Mesenchymal stem cell (in vitro differentiated cells and primary cell): ENCODE results near the gene GNLY.

Source experiments
- DNase-seq: peaks from one replicate; pipeline ENCODE4 v3.0.0-alpha.2; 2013
- H2AFZ ChIP-seq: one replicate; pipeline ENCODE4 v1.6.1; 2013; ENCODE audit warnings: low read depth, mild to moderate bottlenecking, control low read depth, inconsistent platforms, low read length, moderate library complexity
- H2AK5ac ChIP-seq: 2 replicates; pipeline ENCODE4 v1.6.1; 2013; ENCODE audit warnings: low read length, moderate library complexity, mild to moderate bottlenecking, inconsistent platforms; ENCODE audit not compliant: severe bottlenecking
- H2BK120ac ChIP-seq: one replicate; pipeline ENCODE4 v1.6.1; 2013; ENCODE audit warnings: low read depth, mild to moderate bottlenecking, inconsistent platforms, low read length, moderate library complexity
- H2BK12ac ChIP-seq, 2 experiments: one replicate each; pipeline ENCODE4 v1.6.1; 2013; ENCODE audit warnings: inconsistent platforms in 2 of 2, low read length in 2 of 2, mild to moderate bottlenecking in 2 of 2, moderate library complexity in 2 of 2, control low read depth in 1 of 2
- H2BK15ac ChIP-seq: one replicate; pipeline ENCODE4 v1.6.1; 2013; ENCODE audit warnings: mild to moderate bottlenecking, low read depth, inconsistent platforms; ENCODE audit not compliant: poor library complexity, severe bottlenecking
- H2BK5ac ChIP-seq: 2 replicates; pipeline ENCODE4 v1.6.1; 2013; ENCODE audit warnings: low read depth, mild to moderate bottlenecking, low read length, control low read depth, inconsistent platforms; ENCODE audit not compliant: poor library complexity, severe bottlenecking
- H3K14ac ChIP-seq, 2 experiments: one replicate each; pipeline ENCODE4 v1.6.1; 2013; ENCODE audit warnings: inconsistent platforms in 2 of 2, low read length in 2 of 2, control low read depth in 1 of 2, mild to moderate bottlenecking in 1 of 2, moderate library complexity in 1 of 2
- H3K18ac ChIP-seq, 2 experiments: one replicate each; pipeline ENCODE4 v1.6.1; 2013; ENCODE audit warnings: inconsistent platforms in 2 of 2, low read length in 2 of 2, control low read depth in 1 of 2, low read depth in 1 of 2, mild to moderate bottlenecking in 1 of 2
- H3K23ac ChIP-seq, 2 experiments: one replicate each; pipeline ENCODE4 v1.6.1; 2013; ENCODE audit warnings: inconsistent platforms in 2 of 2, low read length in 2 of 2, mild to moderate bottlenecking in 2 of 2, moderate library complexity in 2 of 2, control low read depth in 1 of 2
- H3K27ac ChIP-seq: 2 replicates; pipeline ENCODE4 v1.5.1; 2013; ENCODE audit warnings: mild to moderate bottlenecking, moderate library complexity, low read length, control low read depth, inconsistent platforms; ENCODE audit not compliant: poor library complexity, severe bottlenecking
- H3K27me3 ChIP-seq, 2 experiments: 2 replicates each; pipeline versions ENCODE4 v1.6.1 to v1.7.0; 2013; ENCODE audit warnings: low read length in 2 of 2, mild to moderate bottlenecking in 2 of 2, moderate library complexity in 2 of 2, control low read depth in 1 of 2, inconsistent platforms in 1 of 2; ENCODE audit not compliant: control insufficient read depth in 1 of 2, insufficient read depth in 1 of 2
- H3K36me3 ChIP-seq, 2 experiments: 2 replicates each; pipeline versions ENCODE4 v1.6.1 to v1.7.0; 2013; ENCODE audit warnings: low read length in 2 of 2, control low read depth in 1 of 2, inconsistent platforms in 1 of 2, low read depth in 1 of 2, mild to moderate bottlenecking in 1 of 2; ENCODE audit not compliant: insufficient read depth in 2 of 2, control insufficient read depth in 1 of 2
- H3K4ac ChIP-seq, 2 experiments: one replicate each; pipeline ENCODE4 v1.6.1; 2013; ENCODE audit warnings: inconsistent platforms in 2 of 2, low read length in 2 of 2, mild to moderate bottlenecking in 2 of 2, moderate library complexity in 2 of 2, control low read depth in 1 of 2, low read depth in 1 of 2
- H3K4me1 ChIP-seq: 2 replicates; pipeline ENCODE4 v1.6.1; 2013; ENCODE audit warnings: low read depth, low read length, control low read depth; ENCODE audit not compliant: control insufficient read depth, insufficient read depth
- H3K4me2 ChIP-seq: 2 replicates; pipeline ENCODE4 v1.6.1; 2013; ENCODE audit warnings: low read length, mild to moderate bottlenecking, inconsistent platforms; ENCODE audit not compliant: poor library complexity, severe bottlenecking
- H3K4me3 ChIP-seq, 2 experiments: 2 replicates each; pipeline versions ENCODE4 v1.5.1 to v1.7.0; 2013; ENCODE audit warnings: low read length in 2 of 2, mild to moderate bottlenecking in 2 of 2, control low read depth in 1 of 2, low read depth in 1 of 2; ENCODE audit not compliant: insufficient read depth in 1 of 2
- H3K79me1 ChIP-seq: replicated peaks from 2 replicates; pipeline ENCODE4 v1.6.1; 2013; ENCODE audit warnings: mild to moderate bottlenecking, control low read depth, low read length, inconsistent platforms; ENCODE audit not compliant: poor library complexity, severe bottlenecking
- H3K9ac ChIP-seq: 2 replicates; pipeline ENCODE4 v1.7.0; 2013; ENCODE audit warnings: mild to moderate bottlenecking, low read length, moderate library complexity
- H3K9me3 ChIP-seq: 2 replicates; pipeline ENCODE4 v1.7.0; 2013; ENCODE audit warnings: mild to moderate bottlenecking, low read length; ENCODE audit not compliant: control insufficient read depth
- H4K8ac ChIP-seq: one replicate; pipeline ENCODE4 v1.6.1; 2013; ENCODE audit warnings: inconsistent platforms, mild to moderate bottlenecking, low read length, moderate library complexity
- H4K91ac ChIP-seq: one replicate; pipeline ENCODE4 v1.6.1; 2013; ENCODE audit warnings: mild to moderate bottlenecking, low read length, inconsistent platforms
- WGBS: methylation state at CpG from one replicate; pipeline ENCODE4 v1.1.7; 2013; ENCODE audit warnings: mixed read lengths; 5-methylcytosine and 5-hydroxymethylcytosine counted together

The GNLY gene

DNA sequence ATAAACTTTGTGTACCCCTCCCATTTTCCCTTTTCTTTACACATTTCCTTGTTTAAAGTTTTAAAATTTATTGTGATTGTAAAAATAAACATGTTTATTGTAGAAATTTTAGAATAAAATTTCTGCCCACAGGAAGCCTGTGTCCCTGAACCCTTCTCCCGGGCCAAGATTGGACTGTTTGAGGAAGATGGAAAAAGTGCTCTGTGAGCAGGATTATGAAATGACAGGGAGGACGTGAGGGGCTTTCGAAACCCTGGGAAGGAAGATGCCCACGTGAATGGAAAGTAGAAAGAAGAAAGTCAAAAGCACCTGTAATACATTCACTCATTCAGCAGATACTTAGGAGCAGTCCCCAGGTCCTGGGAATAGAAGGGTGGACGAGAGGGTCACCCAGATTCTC, 34.2 kb downstream of the GNLY start:
- Histone ChIP-seq H3K27ac (no peak overlapping the region), H3K4me1 (no peaks in the 10 kb centered on the region), H3K18ac (no peak overlapping the region), H3K4ac (no peak overlapping the region), H3K79me1 (no peaks in the 10 kb centered on the region), H3K9ac (no peak overlapping the region), H2AFZ (no peak overlapping the region), H2BK12ac (no peak overlapping the region), H3K4me2 (no peak overlapping the region), H3K36me3 (no peaks in the 10 kb centered on the region), H4K8ac (no peak overlapping the region), H3K9me3 (no peaks in the 10 kb centered on the region), H2AK5ac (no peak overlapping the region), H3K14ac (no peak overlapping the region), H3K27me3 (peaks cover 4 to 17% of the 10 kb centered on the region in 2 experiments), H3K23ac (no peak overlapping the region), H3K4me3 (no peak overlapping the region), H2BK5ac (no peak overlapping the region), H2BK120ac (no peak overlapping the region), H2BK15ac (no peak overlapping the region), H4K91ac (no peak overlapping the region)
- whole genome bisulfite sequencing, result 100% methylated on average over 1 of the region's 5 CpGs
- no peak for DNase-seq

DNA sequence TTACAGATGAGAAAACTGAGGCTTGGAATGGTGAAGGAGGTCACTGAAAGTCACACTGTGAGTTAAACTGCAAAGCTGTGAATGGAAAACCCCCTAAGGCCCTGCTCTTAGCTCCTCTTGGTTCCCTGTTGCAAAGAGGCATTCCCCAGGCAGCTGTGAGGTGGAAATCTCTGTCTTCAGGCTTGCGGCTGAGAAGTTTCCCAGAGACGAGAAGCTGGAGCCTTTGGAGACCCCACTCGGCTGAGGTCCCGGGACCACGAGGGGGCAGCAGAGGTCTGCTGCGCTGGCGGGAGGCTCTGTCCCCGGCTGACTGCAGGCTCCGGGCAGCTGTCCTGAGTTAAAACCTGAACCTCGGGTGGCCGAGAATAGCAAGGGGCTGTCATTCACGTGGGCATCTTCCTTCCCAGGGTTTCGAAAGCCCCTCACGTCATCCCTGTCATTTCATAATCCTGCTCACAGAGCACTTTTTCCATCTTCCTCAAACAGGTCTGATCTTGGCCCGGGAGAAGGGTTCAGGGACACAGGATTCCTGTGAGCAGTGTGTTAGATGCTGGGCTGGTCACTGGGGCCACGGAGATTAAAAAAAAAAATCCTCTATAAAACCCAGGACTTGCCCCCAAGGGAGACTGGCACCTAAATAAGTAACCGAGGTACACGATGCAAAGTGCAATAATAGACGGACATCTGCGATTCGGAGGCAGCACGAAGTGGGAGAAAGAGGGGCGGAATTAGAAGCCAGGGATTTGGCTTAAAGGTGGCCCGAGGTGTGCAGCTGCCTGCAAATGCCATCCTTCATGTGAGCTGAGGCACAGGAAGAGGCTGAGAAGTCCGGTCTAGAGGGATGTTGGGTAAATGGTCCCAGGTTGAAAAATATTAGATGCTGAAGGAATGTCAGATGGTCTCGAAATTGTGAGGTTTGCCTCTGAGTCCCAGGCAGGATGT, 35.0 kb downstream of the GNLY start:
- Histone ChIP-seq H3K36me3 (no peaks in the 10 kb centered on the region), H3K14ac (no peak overlapping the region), H2BK12ac (peak overlapping the region in 1 of 2 experiments; percentile 29), H2BK15ac (no peak overlapping the region), H3K27ac (no peak overlapping the region), H3K9me3 (no peaks in the 10 kb centered on the region), H3K18ac (no peak overlapping the region), H4K8ac (no peak overlapping the region), H2BK120ac (no peak overlapping the region), H3K79me1 (no peaks in the 10 kb centered on the region), H3K4ac (no peak overlapping the region), H2AFZ (no peak overlapping the region), H2BK5ac (no peak overlapping the region), H3K27me3 (peaks cover 4 to 17% of the 10 kb centered on the region in 2 experiments), H3K4me3 (no peak overlapping the region), H2AK5ac (no peak overlapping the region), H3K9ac (no peak overlapping the region), H4K91ac (no peak overlapping the region), H3K23ac (no peak overlapping the region), H3K4me2 (no peak overlapping the region), H3K4me1 (no peaks in the 10 kb centered on the region)
- peak; percentile 82 for DNase-seq
- 45% methylated on average over 23 of the region's 26 CpGs for WGBS

DNA sequence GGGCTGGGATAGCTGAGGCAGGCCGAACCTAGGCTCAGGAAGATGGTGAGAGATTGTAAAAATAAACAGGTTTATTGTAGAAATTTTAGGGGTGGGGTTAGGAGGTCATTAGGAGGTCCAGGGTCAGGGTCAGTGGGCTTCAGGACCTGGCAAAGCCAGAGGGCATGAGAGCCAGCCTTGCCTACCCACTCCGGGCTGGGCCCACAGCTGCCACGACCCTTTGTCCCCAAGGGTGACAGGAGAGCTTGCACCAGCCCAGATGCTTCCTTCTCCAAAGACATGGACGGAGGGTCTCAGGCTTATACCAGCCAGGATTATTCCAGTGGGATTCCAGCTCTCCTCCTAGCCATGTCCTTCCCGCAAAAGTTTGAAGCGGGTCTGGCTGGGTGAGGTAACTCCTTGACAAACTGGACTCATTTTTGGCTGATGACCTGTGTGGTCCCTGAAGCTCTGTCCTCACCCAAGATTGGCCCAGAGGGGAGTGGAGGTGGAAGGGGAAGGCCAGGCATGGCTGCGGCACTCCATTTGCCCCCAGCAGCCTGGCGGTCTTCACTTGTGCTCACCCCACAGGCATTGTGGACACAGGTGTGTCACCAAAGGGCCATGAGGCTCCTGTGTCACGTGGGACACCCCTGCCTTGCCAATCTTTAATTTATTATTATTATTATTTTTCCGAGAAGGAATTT, 35.8 kb downstream of the GNLY start:
- no peak overlapping the region for H3K18ac ChIP-seq
- H3K9ac ChIP-seq, result no peak overlapping the region
- H4K91ac ChIP-seq, result peak overlapping the region; percentile 69
- no peak overlapping the region for H3K4ac ChIP-seq
- no peak overlapping the region for H3K4me2 ChIP-seq
- no peaks in the 10 kb centered on the region for H3K4me1 ChIP-seq
- no peak overlapping the region for H2BK5ac ChIP-seq
- H3K23ac ChIP-seq, result no peak overlapping the region
- no peak overlapping the region for H2AK5ac ChIP-seq
- H3K9me3 ChIP-seq, result no peaks in the 10 kb centered on the region
- H3K79me1 ChIP-seq, result no peaks in the 10 kb centered on the region
- no peak overlapping the region for H4K8ac ChIP-seq
- 81% methylated on average over 10 of the region's 10 CpGs for WGBS
- no peak overlapping the region for H2BK120ac ChIP-seq
- H3K27ac ChIP-seq, result no peak overlapping the region
- H3K14ac ChIP-seq, result no peak overlapping the region
- peaks cover 4 to 18% of the 10 kb centered on the region in 2 experiments for H3K27me3 ChIP-seq
- peak overlapping the region in 1 of 2 experiments; percentile 76 for H2BK12ac ChIP-seq
- no peak overlapping the region for H2BK15ac ChIP-seq
- no peak overlapping the region for H2AFZ ChIP-seq
- H3K36me3 ChIP-seq, result no peaks in the 10 kb centered on the region
- H3K4me3 ChIP-seq, result no peak overlapping the region
- DNase-seq, result no peak

DNA sequence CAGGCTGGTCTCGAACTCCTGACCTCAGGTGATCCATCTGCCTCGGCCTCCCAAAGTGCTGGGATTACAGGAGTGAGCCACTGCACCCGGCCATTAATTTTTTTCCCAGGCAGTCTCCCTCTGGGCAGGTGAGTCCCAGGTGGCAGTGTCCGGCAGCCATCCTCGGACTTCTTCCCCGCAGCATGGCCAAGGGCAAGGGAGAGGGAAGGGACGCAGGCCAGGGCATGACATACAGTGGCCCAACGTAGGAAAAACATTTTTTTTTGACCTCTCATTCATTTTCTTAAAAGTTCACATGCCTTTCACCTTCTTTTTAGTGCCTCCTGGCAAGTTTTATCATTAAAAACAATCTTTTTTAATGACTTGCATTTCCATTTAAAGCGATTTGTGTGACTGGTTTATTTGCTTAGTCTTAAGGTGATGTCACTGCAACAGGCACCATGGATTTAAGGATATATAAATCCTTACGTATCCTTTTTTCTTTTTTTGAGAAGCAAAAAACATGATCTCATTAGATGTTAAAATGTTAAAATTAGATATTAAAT, 36.6 kb downstream of the GNLY start:
- Histone ChIP-seq H3K27ac (no peak overlapping the region), H3K4me2 (no peak overlapping the region), H3K9me3 (no peaks in the 10 kb centered on the region), H2BK5ac (no peak overlapping the region), H3K4me1 (no peaks in the 10 kb centered on the region), H3K18ac (no peak overlapping the region), H3K9ac (no peak overlapping the region), H2BK12ac (no peak overlapping the region), H3K4me3 (no peak overlapping the region), H3K79me1 (no peaks in the 10 kb centered on the region), H3K4ac (no peak overlapping the region), H3K27me3 (peaks cover 0 to 13% of the 10 kb centered on the region in 2 experiments), H2AK5ac (no peak overlapping the region), H3K23ac (no peak overlapping the region), H3K36me3 (no peaks in the 10 kb centered on the region), H2BK120ac (no peak overlapping the region), H4K8ac (no peak overlapping the region), H2AFZ (no peak overlapping the region), H4K91ac (no peak overlapping the region), H3K14ac (no peak overlapping the region), H2BK15ac (no peak overlapping the region)
- DNase-seq, result no peak
- WGBS, result 90% methylated on average over 9 of the region's 10 CpGs
